ENCODE results near the gene TMEM132D. TPM values are rescaled to one million over a fixed set of nuclear protein-coding genes. Genes with fewer than 3 reads are reported as not detected.
"Not testable (repeated sequence)": the region's sequence is repeated elsewhere in the genome, so short reads cannot be mapped to it uniquely, and the experiment has no call there.

The TMEM132D gene
- total RNA-seq, 1 donor from 2014 or later, result 0.06 TPM

GRCh38 chr12:129200576-129200975, 703.2 kb downstream of the TMEM132D start:
- H3K4me3 ChIP-seq (ENCODE audit: low read depth, low read length), result no peak overlapping the region
- TF ChIP-seq, protein P1, sequence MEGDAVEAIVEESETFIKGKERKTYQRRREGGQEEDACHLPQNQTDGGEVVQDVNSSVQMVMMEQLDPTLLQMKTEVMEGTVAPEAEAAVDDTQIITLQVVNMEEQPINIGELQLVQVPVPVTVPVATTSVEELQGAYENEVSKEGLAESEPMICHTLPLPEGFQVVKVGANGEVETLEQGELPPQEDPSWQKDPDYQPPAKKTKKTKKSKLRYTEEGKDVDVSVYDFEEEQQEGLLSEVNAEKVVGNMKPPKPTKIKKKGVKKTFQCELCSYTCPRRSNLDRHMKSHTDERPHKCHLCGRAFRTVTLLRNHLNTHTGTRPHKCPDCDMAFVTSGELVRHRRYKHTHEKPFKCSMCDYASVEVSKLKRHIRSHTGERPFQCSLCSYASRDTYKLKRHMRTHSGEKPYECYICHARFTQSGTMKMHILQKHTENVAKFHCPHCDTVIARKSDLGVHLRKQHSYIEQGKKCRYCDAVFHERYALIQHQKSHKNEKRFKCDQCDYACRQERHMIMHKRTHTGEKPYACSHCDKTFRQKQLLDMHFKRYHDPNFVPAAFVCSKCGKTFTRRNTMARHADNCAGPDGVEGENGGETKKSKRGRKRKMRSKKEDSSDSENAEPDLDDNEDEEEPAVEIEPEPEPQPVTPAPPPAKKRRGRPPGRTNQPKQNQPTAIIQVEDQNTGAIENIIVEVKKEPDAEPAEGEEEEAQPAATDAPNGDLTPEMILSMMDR (conservative IDR thresholded peaks at IDR 0.05; ENCODE audit: low read depth, low read length), result no peak
- no peak for DNase-seq (ENCODE audit: low read depth)

- DNase-seq (ENCODE audit: low read depth), result no peak
- no peak overlapping the region for H3K4me3 ChIP-seq (ENCODE audit: low read depth, low read length)
- TF ChIP-seq, protein P1 (conservative IDR thresholded peaks at IDR 0.05; ENCODE audit: low read depth, low read length), result no peak
Measured at GRCh38 chr12:129196927-129197326, 706.9 kb downstream of the TMEM132D start.

- TF ChIP-seq, protein P1 (conservative IDR thresholded peaks at IDR 0.05; ENCODE audit: low read depth, low read length), result no peak
- no peak overlapping the region for H3K4me3 ChIP-seq (ENCODE audit: low read depth, low read length)
- DNase-seq (ENCODE audit: low read depth), result no peak
Measured at GRCh38 chr12:129195081-129195480, 708.7 kb downstream of the TMEM132D start.

DNA sequence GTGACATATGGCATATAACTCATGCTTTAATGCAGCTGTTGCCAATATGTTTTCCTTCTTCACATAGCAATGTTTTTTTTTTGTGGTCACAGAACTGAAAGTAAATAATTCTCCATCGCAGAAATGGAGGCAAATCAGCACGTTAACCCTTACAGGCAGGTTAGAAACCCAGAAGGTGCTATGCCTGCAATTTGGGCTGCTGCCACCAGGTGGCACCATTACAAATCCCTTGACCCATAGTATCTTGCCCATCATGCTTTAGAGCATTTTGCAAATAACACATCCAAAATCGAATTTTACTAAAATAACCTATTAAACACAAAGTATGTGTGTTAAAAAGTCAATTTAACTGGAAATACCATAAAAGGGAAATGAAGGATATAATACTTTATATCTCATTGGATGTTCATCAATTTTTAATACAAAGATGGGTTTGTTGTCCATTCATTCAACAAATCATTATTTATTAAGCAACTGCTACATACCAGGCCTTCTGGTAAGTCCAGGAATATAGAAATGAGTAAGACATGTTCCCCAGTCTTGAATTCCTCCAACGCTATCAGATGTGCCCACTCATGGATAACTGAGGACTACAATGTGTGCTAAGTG, 710.5 kb downstream of the TMEM132D start:
- H3K4me3 ChIP-seq (ENCODE audit: low read depth, low read length), result no peak overlapping the region
- no peak for DNase-seq (ENCODE audit: low read depth)
- TF ChIP-seq, protein P1 (conservative IDR thresholded peaks at IDR 0.05; ENCODE audit: low read depth, low read length), result peak; percentile 69

GRCh38 chr12:129190827-129191226, 713.0 kb downstream of the TMEM132D start:
- DNase-seq (ENCODE audit: low read depth), result no peak
- TF ChIP-seq, protein P1 (conservative IDR thresholded peaks at IDR 0.05; ENCODE audit: low read depth, low read length), result no peak
- no peak overlapping the region for H3K4me3 ChIP-seq (ENCODE audit: low read depth, low read length)

DNA sequence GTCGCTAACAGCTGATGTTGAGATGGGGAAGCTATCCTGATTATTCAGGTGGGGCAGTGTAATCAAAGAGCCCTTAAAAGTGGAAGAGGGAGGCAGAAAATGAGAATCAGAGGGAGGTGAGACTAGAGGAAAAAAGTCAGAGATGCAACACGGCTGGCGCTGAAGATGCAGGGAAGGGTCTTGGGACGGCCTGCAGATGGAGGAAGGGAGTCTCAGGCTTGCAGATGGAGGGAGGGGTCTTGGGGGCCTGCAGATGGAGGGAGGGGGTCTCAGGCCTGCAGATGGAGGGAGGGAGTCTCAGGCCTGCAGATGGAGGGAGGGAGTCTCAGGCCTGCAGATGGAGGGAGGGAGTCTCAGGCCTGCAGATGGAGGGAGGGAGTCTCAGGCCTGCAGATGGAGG, 713.9 kb downstream of the TMEM132D start:
- H3K4me3 ChIP-seq (ENCODE audit: low read depth, low read length); DNase-seq (ENCODE audit: low read depth): not testable (repeated sequence)

DNA sequence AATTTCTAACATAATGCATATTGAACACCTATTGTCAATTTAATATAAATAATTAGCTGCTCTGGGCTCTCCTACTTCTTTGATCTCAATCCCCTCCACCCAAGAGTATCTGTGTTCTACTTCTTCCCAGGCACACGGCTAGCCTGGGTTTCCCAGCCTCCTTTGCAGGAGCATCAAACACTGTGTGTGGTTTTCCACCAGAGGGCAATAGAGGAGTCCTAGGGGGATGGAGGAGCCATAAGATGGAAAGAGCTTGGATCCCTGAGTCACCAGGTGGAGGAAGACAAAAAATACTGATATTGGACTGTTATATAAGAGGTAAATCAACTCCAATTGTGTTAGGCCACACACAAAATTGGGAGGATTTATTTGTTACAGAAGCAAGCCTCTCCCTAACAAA, 716.9 kb downstream of the TMEM132D start:
- H3K4me3 ChIP-seq (ENCODE audit: low read depth, low read length), result no peak overlapping the region
- TF ChIP-seq, protein P1 (conservative IDR thresholded peaks at IDR 0.05; ENCODE audit: low read depth, low read length), result peak; percentile 26
- DNase-seq (ENCODE audit: low read depth), result no peak
